ENCODE measurements around the gene SLC29A3.

The SLC29A3 gene

GRCh38 chr10:71404503-71405295 lies 85.6 kb downstream of the SLC29A3 start:
- 80% methylated on average over 13 of the region's 13 CpGs for WGBS
- no peaks in the 10 kb centered on the region for H3K36me3 ChIP-seq (ENCODE audit: insufficient read depth, low read length)
- H3K9me3 ChIP-seq (ENCODE audit: insufficient read depth, low read depth, low read length): no peaks in the 10 kb centered on the region
- H3K27me3 ChIP-seq (ENCODE audit: insufficient read depth, low read length): peaks cover 19% of the 10 kb centered on the region
- no peak overlapping the region for H3K9ac ChIP-seq (ENCODE audit: low read depth, low read length)
- no peak overlapping the region for H3K27ac ChIP-seq (ENCODE audit: low read depth, low read length)
- H3K4me3 ChIP-seq (ENCODE audit: low read length): no peak overlapping the region
- 0 out of 2 replicates have a peak, but pooled peaks cover 5% of the 10 kb centered on the region for H3K4me1 ChIP-seq (ENCODE audit: insufficient read depth, low read length)

GRCh38 chr10:71406878-71407277 lies 87.8 kb downstream of the SLC29A3 start:
- no peak overlapping the region for H3K27ac ChIP-seq (ENCODE audit: low read depth, low read length)
- H3K4me1 ChIP-seq (ENCODE audit: insufficient read depth, low read length): 0 out of 2 replicates have a peak, but pooled peaks cover 5% of the 10 kb centered on the region
- peaks cover 9% of the 10 kb centered on the region; the same call in 1 of the 2 replicates for H3K9me3 ChIP-seq (ENCODE audit: insufficient read depth, low read depth, low read length)
- no peaks in the 10 kb centered on the region for H3K36me3 ChIP-seq (ENCODE audit: insufficient read depth, low read length)
- H3K27me3 ChIP-seq (ENCODE audit: insufficient read depth, low read length): no peaks in the 10 kb centered on the region
- H3K9ac ChIP-seq (ENCODE audit: low read depth, low read length): no peak overlapping the region
- 95% methylated on average over 3 of the region's 3 CpGs for WGBS
- H3K4me3 ChIP-seq (ENCODE audit: low read length): no peak overlapping the region

DNA sequence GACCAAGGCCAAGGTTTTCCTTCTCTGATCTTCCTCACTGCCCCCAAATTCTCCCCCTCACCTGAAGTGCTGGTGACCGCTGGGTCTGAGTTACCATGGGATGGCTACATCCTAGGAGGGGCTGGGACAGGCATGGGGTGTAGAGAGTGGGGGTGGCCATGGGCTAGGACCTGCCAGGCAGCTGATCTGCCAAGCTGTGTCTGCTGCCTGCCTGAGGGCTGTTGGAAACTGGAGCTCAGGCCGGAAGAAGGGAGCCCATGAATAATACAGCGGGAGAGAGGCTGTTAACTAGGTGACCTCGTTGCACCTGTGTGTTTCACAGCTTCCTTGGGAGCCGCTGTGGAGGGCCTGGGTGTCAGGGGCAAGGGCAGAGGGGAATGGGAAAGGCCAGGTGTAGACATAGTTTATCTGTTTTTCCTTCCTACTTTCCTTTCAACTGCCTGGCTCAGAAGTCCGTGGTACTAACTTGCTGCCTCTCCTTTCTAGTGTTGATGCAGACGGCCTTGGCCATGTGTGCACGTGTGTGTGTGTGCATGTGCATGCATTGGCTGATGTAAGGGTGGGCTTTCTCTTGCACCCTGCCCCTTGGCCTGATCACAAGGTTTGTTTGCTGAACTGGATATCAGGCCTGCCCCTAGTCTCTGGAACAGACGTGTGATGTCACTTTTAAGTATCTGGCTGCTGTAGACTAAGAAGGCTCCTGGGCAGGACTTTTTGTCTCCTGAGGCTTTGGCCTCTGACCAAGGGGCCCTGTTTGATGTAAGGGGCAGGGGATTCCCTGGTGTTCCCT lies 89.6 kb downstream of the SLC29A3 start:
- 85% methylated on average over 9 of the region's 9 CpGs for WGBS
- no peaks in the 10 kb centered on the region for H3K36me3 ChIP-seq (ENCODE audit: insufficient read depth, low read length)

DNA sequence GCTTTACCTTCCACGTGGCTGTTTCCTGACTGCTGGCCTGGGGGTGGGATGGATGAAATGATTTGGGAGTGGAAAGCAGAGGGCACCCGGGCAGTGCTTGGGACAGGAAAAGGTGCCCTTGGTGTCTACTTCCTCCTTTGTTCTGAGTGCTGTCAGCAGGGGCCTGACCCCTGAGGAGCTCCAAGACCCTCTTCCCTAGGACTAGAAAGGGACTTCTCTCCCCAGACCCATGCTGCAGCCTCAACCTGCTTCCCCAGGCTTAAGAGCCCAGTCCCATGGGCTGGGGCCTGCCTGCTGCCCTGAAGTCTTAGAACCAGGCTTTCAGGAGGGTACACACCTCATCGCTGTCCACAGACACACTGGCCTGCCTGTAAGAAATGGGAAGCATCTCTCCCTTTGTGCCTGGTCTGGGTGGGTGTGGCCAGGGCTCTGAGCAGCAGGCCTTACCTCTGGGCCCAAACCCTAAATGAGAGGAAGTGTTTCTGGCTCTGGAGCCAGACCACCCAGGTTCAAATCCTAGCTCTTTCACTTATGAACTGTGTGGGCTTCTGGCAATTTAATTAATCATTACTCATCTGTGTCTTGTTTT lies 90.6 kb downstream of the SLC29A3 start:
- Histone ChIP-seq H3K36me3 (ENCODE audit: insufficient read depth, low read length) (no peaks in the 10 kb centered on the region), H3K9me3 (ENCODE audit: insufficient read depth, low read depth, low read length) (peaks cover 9% of the 10 kb centered on the region; the same call in 1 of the 2 replicates), H3K4me1 (ENCODE audit: insufficient read depth, low read length) (0 out of 2 replicates have a peak, but pooled peaks cover 5% of the 10 kb centered on the region), H3K27me3 (ENCODE audit: insufficient read depth, low read length) (no peaks in the 10 kb centered on the region), H3K9ac (ENCODE audit: low read depth, low read length) (no peak overlapping the region), H3K27ac (ENCODE audit: low read depth, low read length) (no peak overlapping the region), H3K4me3 (ENCODE audit: low read length) (no peak overlapping the region)
- 65% methylated on average over 3 of the region's 3 CpGs for WGBS

More for the DNA sequence above, 89.6 kb downstream of the SLC29A3 start:
- no peaks in the 10 kb centered on the region for H3K27me3 ChIP-seq (ENCODE audit: insufficient read depth, low read length)
- H3K9me3 ChIP-seq (ENCODE audit: insufficient read depth, low read depth, low read length): peaks cover 9% of the 10 kb centered on the region; the same call in 1 of the 2 replicates
- H3K4me3 ChIP-seq (ENCODE audit: low read length): no peak overlapping the region
- 0 out of 2 replicates have a peak, but pooled peaks cover 5% of the 10 kb centered on the region for H3K4me1 ChIP-seq (ENCODE audit: insufficient read depth, low read length)
- no peak overlapping the region for H3K9ac ChIP-seq (ENCODE audit: low read depth, low read length)
- H3K27ac ChIP-seq (ENCODE audit: low read depth, low read length): no peak overlapping the region
